Fibroblast of skin of right biceps (primary cell): ENCODE results near the gene OGDH.
"Not testable (repeated sequence)": the region's sequence is repeated elsewhere in the genome, so short reads cannot be mapped to it uniquely, and the experiment has no call there.

ENCODE experiments used
- DNase-seq: peaks from one replicate; pipeline ENCODE4 v3.0.0-alpha.2; 2013

The OGDH gene

GRCh38 chr7:44581879-44582603 lies 24.4 kb upstream of the OGDH start, which contains the start of gene TMED4:
Gene TMED4, minus strand, starts transcription at chr7:44582231. Its CDS starts 25 bp downstream, at chr7:44582206.
- peak; percentile 98 for DNase-seq

GRCh38 chr7:44583146-44583865 lies 23.1 kb upstream of the OGDH start:
- DNase-seq, result no peak

DNA sequence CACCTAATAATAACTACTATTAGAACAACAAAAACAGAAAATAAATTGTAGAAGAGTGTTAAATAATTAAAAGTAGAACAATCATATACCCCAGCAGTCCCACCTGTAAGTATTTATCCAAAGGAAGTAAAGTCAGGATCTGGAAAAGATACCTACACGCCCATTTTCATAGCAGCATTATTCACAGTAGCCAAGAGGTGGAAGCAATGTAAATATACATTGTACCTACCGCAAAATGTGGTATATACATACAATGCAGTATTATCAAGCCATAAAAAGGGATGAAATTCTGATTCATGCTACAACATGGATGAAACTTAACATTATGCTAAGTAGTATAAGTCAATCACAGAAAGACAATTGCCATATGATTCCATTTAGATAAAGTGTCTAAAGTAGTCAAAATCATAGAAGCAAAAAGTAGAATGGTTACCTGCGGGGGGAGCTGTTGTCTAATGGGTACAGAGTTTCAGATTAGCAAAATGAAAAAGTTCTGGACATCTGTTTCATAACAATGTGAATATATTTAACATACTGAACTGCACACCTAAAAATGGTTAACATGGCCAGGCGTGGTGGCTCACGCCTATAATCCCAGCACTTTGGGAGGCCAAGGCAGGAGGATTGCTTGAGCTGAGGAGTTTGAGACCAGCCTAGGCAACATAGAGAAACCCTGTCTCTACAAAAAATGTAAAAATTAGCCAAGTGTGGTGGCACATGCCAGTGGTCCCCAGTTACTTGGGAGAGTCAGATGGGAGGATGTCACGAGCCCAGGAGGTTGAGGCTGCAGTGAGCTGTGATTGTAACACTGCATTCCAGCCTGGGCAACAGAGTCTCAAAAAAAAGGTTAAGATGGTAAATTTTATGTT lies 18.4 kb upstream of the OGDH start:
- DNase-seq, result peak; percentile 64

DNA sequence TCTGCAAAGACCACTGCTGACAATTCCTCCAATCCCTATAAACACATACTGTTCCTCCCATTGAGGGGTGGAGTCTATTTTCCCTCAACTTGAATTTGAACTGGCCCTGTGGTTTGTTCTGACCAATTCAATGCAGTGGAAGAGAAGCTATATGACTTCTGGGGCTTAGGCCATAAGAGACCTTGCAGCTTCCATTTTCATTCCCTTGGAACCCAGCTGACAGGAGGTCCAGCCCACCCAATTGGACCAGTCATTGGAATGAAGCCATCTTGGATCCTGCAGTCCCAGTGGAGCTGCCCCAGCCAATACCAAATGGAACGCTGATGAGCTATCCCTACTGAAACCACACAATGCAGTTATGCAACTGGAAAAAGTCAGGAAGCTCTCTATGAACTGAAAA lies 15.5 kb upstream of the OGDH start:
- DNase-seq, result no peak

- peak; percentile 14 for DNase-seq
Observed at GRCh38 chr7:44595934-44596635, 10.3 kb upstream of the OGDH start.

GRCh38 chr7:44597181-44597580 lies 9.2 kb upstream of the OGDH start:
- DNase-seq, result not testable (repeated sequence)

- DNase-seq, result no peak
Observed at GRCh38 chr7:44599222-44599621, 7.2 kb upstream of the OGDH start.

- DNase-seq, result no peak
Observed at GRCh38 chr7:44602576-44602910, 3.9 kb upstream of the OGDH start.

GRCh38 chr7:44603193-44603592 lies 3.2 kb upstream of the OGDH start:
- no peak for DNase-seq

DNA sequence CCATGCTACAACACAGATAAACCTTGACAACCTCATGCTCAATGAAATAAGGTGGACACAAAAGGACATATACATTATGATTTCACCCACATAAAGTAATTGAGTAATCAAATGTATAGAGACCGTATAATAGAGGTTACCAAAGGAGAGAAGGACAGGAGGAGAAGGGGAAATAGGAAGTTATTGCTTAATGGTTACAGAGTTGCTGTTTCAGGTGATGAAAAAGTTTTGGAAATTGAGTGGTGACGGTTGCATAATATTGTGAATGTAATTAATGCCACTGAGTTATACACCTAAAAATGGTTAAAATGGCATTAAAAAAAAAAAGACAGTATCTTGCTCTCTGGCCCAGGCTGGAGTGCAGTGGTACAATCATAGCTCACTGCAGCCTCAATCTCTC lies 1.5 kb upstream of the OGDH start:
- no peak for DNase-seq

DNA sequence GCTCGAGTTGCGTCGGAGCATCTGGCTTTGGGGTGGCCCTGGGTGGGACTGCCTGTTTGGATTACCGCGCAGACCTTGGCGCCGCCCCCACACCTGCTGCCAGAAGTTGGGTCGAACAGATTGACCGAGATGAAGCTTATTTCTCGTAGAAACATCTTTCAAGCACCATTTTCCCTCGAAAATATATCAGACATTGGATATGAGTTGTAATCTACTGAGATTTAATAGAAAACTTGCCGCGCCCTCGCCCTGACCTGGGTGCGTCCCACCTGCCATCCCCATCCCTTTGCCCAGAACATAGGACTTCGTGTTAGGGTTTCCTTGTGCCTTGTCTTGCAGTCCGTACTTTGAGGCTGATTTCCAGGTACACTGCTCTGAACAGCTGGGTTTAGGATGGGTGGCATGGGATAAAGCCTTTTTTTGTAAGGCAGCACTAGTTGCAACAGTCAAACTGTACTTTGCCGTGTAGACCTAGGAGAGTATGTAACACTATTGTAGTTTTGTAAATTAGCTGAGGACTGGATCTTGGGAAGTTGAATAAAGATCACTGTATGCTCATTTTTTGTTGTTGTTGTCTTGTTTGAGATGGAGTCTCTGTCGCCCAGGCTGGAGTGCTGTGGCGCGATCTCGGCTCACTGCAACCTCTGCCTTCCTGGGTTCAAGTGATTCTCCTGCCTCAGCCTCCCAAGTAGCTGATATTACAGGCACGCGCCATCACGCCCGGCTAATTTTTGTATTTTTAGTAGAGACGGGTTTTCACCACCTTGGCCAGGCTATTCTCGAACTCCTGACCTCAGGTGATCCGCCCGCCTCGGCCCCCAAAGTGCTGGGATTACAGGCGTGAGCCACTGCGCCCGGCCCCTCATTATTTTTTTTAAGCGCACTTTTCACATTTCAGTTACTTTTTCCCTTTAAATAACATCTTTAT lies 978 bp downstream of the OGDH start:
- DNase-seq, result no peak

DNA sequence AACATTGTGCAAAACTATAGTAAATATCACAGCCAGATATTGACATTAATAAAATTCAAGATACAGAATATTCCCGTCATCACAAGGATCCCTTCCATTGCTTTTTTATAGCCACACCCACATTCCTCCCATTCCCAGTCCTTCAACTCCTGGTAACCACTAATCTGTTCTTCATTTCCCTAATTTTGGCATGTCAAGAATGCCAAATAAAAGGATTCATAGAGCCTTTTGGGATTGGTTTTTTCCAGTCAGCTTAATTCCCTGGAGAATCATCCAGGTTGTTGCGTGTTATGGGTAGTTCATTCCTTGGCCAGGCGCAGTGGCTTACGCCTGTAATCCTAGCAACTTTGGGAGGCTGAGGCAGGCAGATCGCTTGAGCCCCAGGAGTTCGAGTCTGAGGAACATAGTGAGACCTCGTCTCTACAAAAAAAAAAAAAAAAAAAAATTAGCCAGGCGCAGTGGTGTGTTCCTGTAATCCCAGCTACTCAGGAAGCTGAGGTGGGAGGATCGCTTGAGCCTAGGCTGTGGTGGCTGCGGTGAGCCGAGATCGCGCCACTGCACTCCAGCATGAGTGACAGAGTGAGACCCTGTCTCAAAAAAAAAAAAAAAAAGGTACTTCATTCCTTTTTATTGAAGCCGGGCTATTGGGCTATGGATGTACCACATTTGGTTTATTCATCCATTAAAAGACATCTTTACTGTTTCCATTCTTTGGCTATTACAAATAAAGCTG lies 2.7 kb downstream of the OGDH start:
- DNase-seq, result peak; percentile 89

DNA sequence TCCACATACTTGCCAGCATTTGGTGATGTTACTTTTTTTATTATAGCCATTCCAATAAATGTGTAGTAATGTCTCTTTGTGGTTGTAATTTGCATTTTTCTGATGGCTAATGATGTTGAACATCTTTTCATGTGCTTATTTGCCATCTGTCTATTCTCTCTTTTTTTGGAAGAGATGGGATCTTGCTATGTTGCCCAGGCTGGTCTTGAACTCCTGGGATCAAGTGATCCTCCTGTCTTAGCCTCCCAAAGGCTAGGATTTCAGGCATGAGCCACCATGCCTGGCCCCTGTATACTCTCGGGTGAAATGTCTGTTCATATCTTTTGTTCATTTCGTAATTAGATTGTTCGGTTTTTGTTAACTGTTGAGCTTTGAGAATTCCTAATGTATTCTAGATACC lies 3.4 kb downstream of the OGDH start:
- no peak for DNase-seq

DNA sequence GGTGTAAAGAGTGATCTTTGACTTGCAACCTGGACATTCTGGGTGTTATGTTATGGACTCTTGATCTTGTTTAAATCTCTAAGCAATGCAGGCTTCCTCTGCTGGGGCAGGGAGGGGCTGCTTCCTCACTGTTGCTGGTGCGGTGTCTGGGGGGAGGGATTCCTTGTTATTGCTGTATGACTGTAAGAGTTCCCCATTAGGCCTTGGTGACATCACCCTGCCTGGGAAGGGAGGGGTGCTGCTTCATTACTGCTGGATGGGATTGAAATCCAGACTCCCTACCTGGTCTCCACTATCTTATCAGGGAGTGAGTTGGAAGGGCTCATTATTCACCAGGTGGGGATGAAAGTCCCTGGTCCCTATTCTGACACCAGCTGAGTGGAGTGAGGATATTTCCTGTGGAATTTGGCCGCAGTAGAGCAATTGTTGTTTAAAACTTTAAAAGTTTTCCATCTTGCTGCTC lies 8.8 kb downstream of the OGDH start:
- peak; percentile 58 for DNase-seq

- DNase-seq, result no peak
Observed at GRCh38 chr7:44615793-44616192, 9.4 kb downstream of the OGDH start.

- no peak for DNase-seq
Observed at GRCh38 chr7:44616545-44616944, 10.1 kb downstream of the OGDH start.

DNA sequence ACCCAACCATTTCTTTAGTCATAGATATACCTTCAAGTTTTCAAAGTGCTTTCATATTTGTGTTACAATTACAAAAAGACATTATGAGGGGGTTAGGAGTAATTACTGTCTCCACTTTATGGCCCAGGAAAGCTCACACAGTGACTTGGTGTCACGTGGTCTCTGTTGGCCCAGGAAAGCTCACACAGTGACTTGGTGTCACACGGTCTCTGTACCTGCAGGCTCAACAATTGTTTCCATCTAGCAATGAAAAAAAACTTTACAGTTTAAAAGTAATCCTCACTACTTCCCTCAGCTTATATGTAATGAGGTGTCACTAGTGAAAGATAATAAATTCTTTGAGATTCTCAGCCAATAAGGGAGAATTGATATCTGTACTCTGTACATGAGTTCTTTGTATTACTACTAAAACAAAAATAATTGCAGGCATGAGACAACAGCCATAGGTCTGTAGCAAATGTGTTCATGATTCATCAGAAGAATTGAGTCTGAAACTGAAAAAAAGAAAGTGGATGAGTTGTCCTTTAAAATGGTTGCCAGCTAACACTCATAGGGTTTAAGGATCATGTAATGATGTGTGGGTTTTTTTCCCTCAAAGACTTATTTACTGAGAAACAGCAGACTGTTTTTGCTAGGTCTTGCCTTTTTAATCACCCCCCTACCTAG lies 10.9 kb downstream of the OGDH start:
- DNase-seq, result peak; percentile 67

DNA sequence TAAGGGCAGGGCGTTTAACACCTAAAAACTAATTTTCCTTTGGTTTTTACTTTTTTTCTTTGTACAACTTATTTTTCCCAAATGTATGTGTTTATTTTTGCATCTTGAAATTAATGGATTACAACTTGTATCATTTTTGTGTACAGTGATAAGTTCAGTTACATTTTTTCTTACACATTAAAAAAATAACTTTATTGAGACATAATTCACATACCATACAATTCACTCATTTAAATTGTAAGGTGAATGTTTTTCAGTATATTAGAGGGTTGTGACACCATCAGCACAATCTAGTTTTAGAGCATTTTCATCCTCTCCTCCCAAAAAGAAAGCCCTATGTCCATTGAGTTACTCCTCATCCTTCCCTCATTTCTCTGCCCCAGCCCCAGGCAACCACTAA lies 11.6 kb downstream of the OGDH start:
- no peak for DNase-seq

GRCh38 chr7:44618753-44619152 lies 12.3 kb downstream of the OGDH start:
- DNase-seq, result no peak

DNA sequence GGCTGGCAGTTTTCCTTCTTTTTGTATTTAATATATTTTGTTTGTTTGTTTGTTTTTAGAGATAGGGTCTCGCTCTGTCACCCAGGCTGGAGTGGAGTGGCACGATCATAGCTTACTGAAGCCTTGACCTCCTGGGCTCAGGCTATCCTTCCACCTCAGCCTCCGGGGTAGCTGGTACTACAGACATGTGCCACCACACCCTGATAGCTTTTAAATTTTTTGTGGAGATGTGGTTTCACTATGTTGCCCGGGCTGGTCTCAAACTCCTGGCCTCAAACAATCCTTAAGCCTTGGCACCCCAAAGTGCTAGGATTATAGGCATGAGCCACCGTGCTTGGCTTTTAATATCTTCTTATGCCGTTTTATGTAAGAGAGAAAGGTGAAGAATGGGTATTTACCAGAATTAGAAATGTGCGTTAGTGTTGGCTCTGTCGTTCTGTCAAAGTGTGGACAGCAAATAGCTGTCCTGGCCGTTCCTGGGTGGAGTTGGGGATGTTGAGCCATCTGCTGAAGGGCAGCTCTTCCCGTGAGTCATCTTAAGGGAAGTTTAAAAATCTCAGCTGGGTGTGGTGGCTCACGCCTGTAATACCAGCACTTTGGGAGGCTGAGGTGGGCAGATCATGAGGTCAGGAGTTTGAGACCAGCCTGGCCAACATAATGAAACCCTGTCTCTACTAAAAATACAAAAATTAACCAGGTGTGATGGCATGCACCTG lies 14.8 kb downstream of the OGDH start:
- peak; percentile 18 for DNase-seq
